SU-DHL-6 (cell line): ENCODE measurements around the gene RBFOX1.

Experiments
- H2AFZ ChIP-seq: fragments of 200-600 bp; sonication (generic); 2 replicates; pipeline ENCODE4 v1.6.1; 2014; ENCODE audit warnings: low read depth, mild to moderate bottlenecking, moderate library complexity, mixed read lengths, antibody characterized with exemption, low read length; ENCODE audit not compliant: severe bottlenecking
- H3F3A ChIP-seq: fragments of 200-600 bp; shearing (Covaris generic); 2 replicates; pipeline ENCODE4 v1.6.0; 2016; ENCODE audit warnings: antibody characterized with exemption, mild to moderate bottlenecking; ENCODE audit not compliant: insufficient read depth
- H3K27ac ChIP-seq: fragments of 200-600 bp; sonication (generic); 2 replicates; pipeline ENCODE4 v1.5.1; 2016; ENCODE audit warnings: low read depth, mild to moderate bottlenecking, low read length, moderate library complexity, mixed read lengths
- H3K27me3 ChIP-seq: fragments of 200-600 bp; sonication (generic), shearing (Covaris generic); 2 replicates; pipeline ENCODE4 v1.6.0; 2014; ENCODE audit warnings: mild to moderate bottlenecking, low read length
- H3K36me3 ChIP-seq: fragments of 200-600 bp; sonication (generic); 2 replicates; pipeline ENCODE4 v1.6.1; 2014; ENCODE audit warnings: mild to moderate bottlenecking, low read length, mixed read lengths
- H3K4me2 ChIP-seq: fragments of 300-600, 200-600 bp; shearing (Covaris generic), sonication (generic); 2 replicates; pipeline ENCODE4 v1.6.0; 2014; ENCODE audit warnings: low read length, low read depth, mild to moderate bottlenecking; ENCODE audit not compliant: poor library complexity, severe bottlenecking
- H3K4me3 ChIP-seq: fragments of 200-600 bp; sonication (generic); 2 replicates; pipeline ENCODE4 v1.5.1; 2014; ENCODE audit warnings: antibody characterized with exemption, low read length, mild to moderate bottlenecking, mixed read lengths; ENCODE audit not compliant: insufficient read depth, poor library complexity, severe bottlenecking
- H3K79me2 ChIP-seq: fragments of 200-600 bp; sonication (generic); 2 replicates; pipeline ENCODE4 v1.6.1; 2014; ENCODE audit warnings: mild to moderate bottlenecking, low read length, moderate library complexity; ENCODE audit not compliant: insufficient read depth
- H3K9ac ChIP-seq: fragments of 200-600 bp; sonication (generic); 2 replicates; pipeline ENCODE4 v1.7.0; 2014; ENCODE audit warnings: mild to moderate bottlenecking, low read length
- H3K9me2 ChIP-seq: fragments of 200-600 bp; sonication (generic); replicated peaks from 2 replicates; pipeline ENCODE4 v1.6.1; 2014; ENCODE audit warnings: low read length; ENCODE audit not compliant: insufficient read depth
- H3K9me3 ChIP-seq: fragments of 200-600 bp; sonication (generic); 2 replicates; pipeline ENCODE4 v1.6.1; 2014; ENCODE audit warnings: low read length, mixed read lengths; ENCODE audit not compliant: insufficient read depth
- H4K20me1 ChIP-seq: fragments of 200-600 bp; sonication (generic); 2 replicates; pipeline ENCODE4 v1.6.1; 2014; ENCODE audit warnings: low read depth, mild to moderate bottlenecking, antibody characterized with exemption, low read length, moderate library complexity, mixed read lengths
- EZH2phosphoT487 ChIP-seq: fragments of 200-600 bp; sonication (generic), shearing (Covaris generic); conservative IDR thresholded peaks from 2 replicates; pipeline ENCODE4 v1.6.1; 2018; ENCODE audit warnings: mild to moderate bottlenecking, antibody characterized with exemption, low read length, moderate library complexity, mixed read lengths
- TF ChIP-seq, protein P1 (sequence below): fragments of 200-600 bp; sonication (generic); IDR thresholded peaks from one replicate; pipeline ENCODE4 v1.5.1; 2017; ENCODE audit warnings: antibody characterized with exemption, mild to moderate bottlenecking, low read length, moderate library complexity; ENCODE audit not compliant: insufficient read depth, poor library complexity, severe bottlenecking

RBFOX1 gene

DNA sequence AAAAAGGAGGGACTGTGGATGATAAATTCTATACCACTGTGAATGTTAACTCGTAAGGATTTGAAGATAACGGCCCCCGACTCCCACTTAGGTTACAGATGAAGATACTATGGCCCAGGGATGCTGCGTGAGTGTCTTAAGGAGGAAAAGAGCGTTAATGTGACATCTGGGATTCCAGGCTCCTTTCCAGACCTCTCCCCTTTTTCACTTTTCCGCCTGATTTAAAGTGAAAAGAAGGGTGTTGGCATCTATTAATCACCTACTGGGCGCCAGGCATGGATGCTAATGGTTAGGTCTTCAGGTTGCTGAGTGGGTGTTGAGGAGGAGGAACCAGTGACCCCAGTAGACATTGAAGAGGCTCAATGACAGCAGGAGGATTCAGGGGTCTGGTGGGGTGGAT is 117.8 kb downstream of the RBFOX1 start:
- Histone ChIP-seq H3F3A (no peaks in the 10 kb centered on the region), H3K9me2 (no peaks in the 10 kb centered on the region), H3K9ac (no peak overlapping the region), H3K4me2 (no peak overlapping the region), H3K4me3 (no peak overlapping the region), H3K36me3 (no peaks in the 10 kb centered on the region), H3K79me2 (no peaks in the 10 kb centered on the region), H3K27ac (no peak overlapping the region), H4K20me1 (no peaks in the 10 kb centered on the region), H3K9me3 (no peaks in the 10 kb centered on the region), H3K27me3 (no peaks in the 10 kb centered on the region), H2AFZ (no peak overlapping the region)
- TF ChIP-seq EZH2phosphoT487 = no peak
- TF ChIP-seq, protein P1, sequence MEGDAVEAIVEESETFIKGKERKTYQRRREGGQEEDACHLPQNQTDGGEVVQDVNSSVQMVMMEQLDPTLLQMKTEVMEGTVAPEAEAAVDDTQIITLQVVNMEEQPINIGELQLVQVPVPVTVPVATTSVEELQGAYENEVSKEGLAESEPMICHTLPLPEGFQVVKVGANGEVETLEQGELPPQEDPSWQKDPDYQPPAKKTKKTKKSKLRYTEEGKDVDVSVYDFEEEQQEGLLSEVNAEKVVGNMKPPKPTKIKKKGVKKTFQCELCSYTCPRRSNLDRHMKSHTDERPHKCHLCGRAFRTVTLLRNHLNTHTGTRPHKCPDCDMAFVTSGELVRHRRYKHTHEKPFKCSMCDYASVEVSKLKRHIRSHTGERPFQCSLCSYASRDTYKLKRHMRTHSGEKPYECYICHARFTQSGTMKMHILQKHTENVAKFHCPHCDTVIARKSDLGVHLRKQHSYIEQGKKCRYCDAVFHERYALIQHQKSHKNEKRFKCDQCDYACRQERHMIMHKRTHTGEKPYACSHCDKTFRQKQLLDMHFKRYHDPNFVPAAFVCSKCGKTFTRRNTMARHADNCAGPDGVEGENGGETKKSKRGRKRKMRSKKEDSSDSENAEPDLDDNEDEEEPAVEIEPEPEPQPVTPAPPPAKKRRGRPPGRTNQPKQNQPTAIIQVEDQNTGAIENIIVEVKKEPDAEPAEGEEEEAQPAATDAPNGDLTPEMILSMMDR = no peak

DNA sequence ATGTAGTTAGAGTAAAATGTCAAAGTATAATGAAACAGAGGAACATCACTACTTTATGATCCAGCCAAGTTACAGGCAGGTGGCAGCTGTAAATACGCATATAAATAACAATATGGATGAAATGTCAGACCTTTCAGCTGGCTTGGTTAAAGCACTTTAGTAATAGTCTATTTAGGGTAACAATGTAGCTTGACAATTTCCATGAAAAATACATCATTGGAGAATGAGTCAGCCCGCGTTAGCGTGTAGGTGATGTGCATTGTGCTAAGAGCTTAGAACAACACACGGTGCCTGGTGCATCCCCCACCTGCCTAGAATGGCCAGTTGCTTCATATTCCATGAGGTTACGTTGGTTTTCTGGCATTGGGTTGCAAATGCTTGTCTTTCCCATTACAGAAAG is 119.4 kb downstream of the RBFOX1 start:
- Histone ChIP-seq H3K27ac (no peak overlapping the region), H3K9me2 (no peaks in the 10 kb centered on the region), H3K4me2 (no peak overlapping the region), H3F3A (no peaks in the 10 kb centered on the region), H3K27me3 (no peaks in the 10 kb centered on the region), H3K9ac (no peak overlapping the region), H3K9me3 (no peaks in the 10 kb centered on the region), H2AFZ (no peak overlapping the region), H3K4me3 (no peak overlapping the region), H3K36me3 (no peaks in the 10 kb centered on the region), H3K79me2 (no peaks in the 10 kb centered on the region), H4K20me1 (no peaks in the 10 kb centered on the region)
- no peak for TF ChIP-seq EZH2phosphoT487
- TF ChIP-seq, protein P1 = no peak

DNA sequence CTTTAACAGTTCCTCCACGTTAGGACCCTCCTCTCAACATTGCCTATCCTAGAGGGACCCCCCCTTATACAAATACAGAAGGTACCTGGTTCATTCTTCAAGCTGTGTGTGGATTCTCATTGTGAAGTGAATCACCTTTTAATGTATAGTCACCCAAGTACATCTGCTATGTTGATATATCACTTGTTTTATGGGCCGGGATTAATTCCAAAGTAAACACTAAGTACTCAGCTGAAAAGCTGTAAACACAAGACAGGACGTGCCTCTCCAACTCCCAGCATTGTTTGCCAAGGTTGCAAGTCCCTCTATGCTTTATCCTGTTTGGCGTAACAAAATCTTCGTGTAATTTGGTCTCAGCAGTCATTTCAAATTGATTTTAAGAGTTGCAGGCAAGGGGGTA is 123.6 kb downstream of the RBFOX1 start:
- Histone ChIP-seq H3K9me2 (no peaks in the 10 kb centered on the region), H2AFZ (no peak overlapping the region), H3F3A (no peaks in the 10 kb centered on the region), H3K9me3 (no peaks in the 10 kb centered on the region), H3K4me2 (no peak overlapping the region), H3K27me3 (no peaks in the 10 kb centered on the region), H4K20me1 (no peaks in the 10 kb centered on the region), H3K79me2 (no peaks in the 10 kb centered on the region), H3K36me3 (no peaks in the 10 kb centered on the region), H3K27ac (no peak overlapping the region), H3K9ac (no peak overlapping the region), H3K4me3 (no peak overlapping the region)
- no peak for TF ChIP-seq EZH2phosphoT487
- TF ChIP-seq, protein P1 = no peak

DNA sequence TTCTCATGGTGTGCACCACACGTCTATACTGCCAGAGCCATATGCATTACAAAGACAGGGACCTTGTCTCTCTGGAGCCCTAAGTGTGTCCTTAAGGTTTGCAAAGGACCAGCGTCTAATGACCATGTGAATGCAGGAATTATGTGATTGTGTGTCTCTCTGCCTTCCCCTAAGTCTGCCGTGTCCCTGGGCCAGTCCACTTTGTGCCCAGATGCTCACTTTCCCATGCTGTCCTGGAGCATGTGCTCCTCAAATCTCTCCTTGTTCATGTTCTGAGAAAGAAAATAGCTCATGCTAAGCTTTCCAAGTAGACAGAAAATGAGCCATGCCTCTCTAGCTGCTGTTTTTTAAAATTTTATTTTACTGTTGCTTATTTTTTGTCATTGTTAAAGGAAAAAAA is 125.5 kb downstream of the RBFOX1 start:
- Histone ChIP-seq H3K79me2 (no peaks in the 10 kb centered on the region), H3K9me2 (no peaks in the 10 kb centered on the region), H3K36me3 (no peaks in the 10 kb centered on the region), H3K27me3 (no peaks in the 10 kb centered on the region), H3K9me3 (no peaks in the 10 kb centered on the region), H3F3A (no peaks in the 10 kb centered on the region), H3K27ac (no peak overlapping the region), H3K9ac (no peak overlapping the region), H3K4me3 (no peak overlapping the region), H2AFZ (no peak overlapping the region), H3K4me2 (no peak overlapping the region), H4K20me1 (no peaks in the 10 kb centered on the region)
- TF ChIP-seq, protein P1 = no peak
- no peak for TF ChIP-seq EZH2phosphoT487
